ENCODE results near the gene DGKB.
A peak's percentile ranks its signal among the peaks of the same experiment; 100 is the strongest.

Gene DGKB

DNA sequence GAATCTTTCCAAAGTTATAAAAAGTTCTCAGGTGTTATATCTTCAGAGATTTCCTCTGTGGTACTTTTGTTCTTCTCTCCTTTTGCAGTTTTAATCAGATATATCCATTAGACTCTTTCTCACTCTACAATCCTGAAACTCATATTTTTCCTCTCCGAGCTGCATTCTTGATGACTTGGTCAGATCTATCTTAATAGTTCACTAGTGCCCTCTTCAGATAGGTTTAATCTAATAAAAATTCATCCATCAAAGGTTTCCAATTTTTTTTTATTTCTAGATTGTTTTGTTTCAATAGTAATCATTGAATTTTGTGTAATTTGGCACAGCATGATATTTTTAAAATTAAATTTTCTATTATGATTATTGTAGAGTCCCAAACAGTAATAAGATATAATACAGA is 21.8 kb upstream of the DGKB start:
- H3K4me3 ChIP-seq (ENCODE audit: low read depth, low read length) = no peak overlapping the region
- TF ChIP-seq, protein P1, sequence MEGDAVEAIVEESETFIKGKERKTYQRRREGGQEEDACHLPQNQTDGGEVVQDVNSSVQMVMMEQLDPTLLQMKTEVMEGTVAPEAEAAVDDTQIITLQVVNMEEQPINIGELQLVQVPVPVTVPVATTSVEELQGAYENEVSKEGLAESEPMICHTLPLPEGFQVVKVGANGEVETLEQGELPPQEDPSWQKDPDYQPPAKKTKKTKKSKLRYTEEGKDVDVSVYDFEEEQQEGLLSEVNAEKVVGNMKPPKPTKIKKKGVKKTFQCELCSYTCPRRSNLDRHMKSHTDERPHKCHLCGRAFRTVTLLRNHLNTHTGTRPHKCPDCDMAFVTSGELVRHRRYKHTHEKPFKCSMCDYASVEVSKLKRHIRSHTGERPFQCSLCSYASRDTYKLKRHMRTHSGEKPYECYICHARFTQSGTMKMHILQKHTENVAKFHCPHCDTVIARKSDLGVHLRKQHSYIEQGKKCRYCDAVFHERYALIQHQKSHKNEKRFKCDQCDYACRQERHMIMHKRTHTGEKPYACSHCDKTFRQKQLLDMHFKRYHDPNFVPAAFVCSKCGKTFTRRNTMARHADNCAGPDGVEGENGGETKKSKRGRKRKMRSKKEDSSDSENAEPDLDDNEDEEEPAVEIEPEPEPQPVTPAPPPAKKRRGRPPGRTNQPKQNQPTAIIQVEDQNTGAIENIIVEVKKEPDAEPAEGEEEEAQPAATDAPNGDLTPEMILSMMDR (conservative IDR thresholded peaks at IDR 0.05; ENCODE audit: low read depth, low read length) = peak; percentile 33
- peak; percentile 47 for DNase-seq (ENCODE audit: low read depth)

- no peak overlapping the region for H3K4me3 ChIP-seq (ENCODE audit: low read depth, low read length)
- DNase-seq (ENCODE audit: low read depth) = no peak
These were observed 8.5 kb upstream of the DGKB start for GRCh38 chr7:14911077-14911476.

DNA sequence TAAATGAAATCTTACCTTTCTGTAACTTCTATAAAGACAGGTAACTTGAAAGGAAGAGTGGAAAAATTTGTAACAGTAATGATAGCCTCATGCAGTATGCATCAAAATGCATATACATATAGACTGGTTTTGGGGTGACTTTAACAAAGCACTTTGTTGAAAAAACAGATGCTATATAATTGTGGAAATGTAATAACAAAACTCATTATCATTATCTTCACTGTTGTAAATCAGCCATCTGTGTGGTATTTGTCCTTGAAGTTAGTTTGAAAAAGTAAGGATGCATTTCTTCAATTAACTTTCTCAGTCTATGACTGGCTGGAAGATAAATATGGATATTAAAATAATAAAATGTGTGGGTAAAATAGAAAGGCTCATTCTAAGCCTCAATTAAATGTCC is 6.1 kb upstream of the DGKB start:
- DNase-seq (ENCODE audit: low read depth) = no peak
- H3K4me3 ChIP-seq (ENCODE audit: low read depth, low read length) = no peak overlapping the region
- TF ChIP-seq, protein P1 (conservative IDR thresholded peaks at IDR 0.05; ENCODE audit: low read depth, low read length) = no peak

More at GRCh38 chr7:14911077-14911476, 8.5 kb upstream of the DGKB start:
- TF ChIP-seq, protein P1 (conservative IDR thresholded peaks at IDR 0.05; ENCODE audit: low read depth, low read length) = no peak

DNA sequence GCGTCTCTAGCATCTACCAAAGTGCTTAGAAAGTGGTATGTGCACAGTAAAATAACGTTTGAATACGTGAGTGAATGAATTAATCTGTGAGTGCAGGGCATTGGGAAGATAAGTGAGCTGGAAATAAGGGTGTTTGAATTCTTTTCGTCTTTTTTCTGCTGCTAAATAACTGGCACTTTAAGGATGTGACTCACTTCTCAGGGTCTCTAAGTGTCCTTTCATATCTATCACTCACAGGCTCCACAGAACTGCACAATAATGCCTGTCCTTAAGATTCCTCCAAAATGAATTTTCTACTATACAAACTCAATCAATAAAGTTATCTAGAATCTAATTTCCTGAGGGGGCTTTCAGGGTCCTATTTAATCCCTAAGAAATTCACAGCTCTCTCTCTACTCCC is 3.2 kb upstream of the DGKB start:
- DNase-seq (ENCODE audit: low read depth) = no peak
- TF ChIP-seq, protein P1 (conservative IDR thresholded peaks at IDR 0.05; ENCODE audit: low read depth, low read length) = no peak
- H3K4me3 ChIP-seq (ENCODE audit: low read depth, low read length) = no peak overlapping the region

DNA sequence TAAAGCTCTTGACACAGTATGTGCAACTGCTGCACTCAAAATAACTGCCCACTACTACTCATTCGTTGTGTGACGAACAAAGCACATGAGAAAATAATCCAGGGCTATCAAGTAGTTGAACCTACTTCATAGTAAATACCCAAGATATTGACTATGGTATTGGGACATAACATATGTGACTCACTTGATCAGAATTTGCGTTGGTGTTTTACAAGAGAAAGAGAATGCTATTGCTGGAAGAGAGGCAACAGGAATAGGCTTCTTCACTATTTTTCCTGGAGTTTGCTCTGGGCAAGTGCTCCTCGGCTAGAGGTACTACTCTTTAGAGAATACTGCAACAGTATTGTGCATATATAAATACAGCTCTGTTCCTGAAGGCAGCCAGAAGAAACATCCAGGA is 2.5 kb downstream of the DGKB start:
- TF ChIP-seq, protein P1 (conservative IDR thresholded peaks at IDR 0.05; ENCODE audit: low read depth, low read length) = no peak
- H3K4me3 ChIP-seq (ENCODE audit: low read depth, low read length) = no peak overlapping the region
- no peak for DNase-seq (ENCODE audit: low read depth)

GRCh38 chr7:14899030-14899429 is 3.5 kb downstream of the DGKB start:
- DNase-seq (ENCODE audit: low read depth) = peak; percentile 52
- TF ChIP-seq, protein P1 (conservative IDR thresholded peaks at IDR 0.05; ENCODE audit: low read depth, low read length) = no peak
- no peak overlapping the region for H3K4me3 ChIP-seq (ENCODE audit: low read depth, low read length)

DNA sequence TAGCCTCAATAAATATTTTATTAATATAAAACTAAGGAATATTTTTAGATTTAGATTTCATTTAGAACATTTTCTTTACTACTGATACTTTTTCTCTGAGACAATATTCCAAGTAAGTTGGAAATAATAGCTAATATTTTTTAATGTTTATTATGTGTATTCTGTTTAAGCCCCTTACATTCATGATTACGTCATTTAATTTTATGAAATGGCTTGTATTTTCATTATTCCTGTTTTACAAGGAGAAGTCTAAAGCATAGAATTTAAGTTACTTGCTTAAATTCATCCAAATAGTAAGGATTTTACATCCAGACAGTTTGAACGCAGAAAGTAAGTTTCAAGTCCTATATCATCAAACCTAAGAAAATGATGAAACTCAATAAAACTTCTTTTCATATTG is 6.1 kb downstream of the DGKB start:
- TF ChIP-seq, protein P1 (conservative IDR thresholded peaks at IDR 0.05; ENCODE audit: low read depth, low read length) = no peak
- DNase-seq (ENCODE audit: low read depth) = no peak
- H3K4me3 ChIP-seq (ENCODE audit: low read depth, low read length) = no peak overlapping the region
